ENCODE measurements around the gene CLGN.
"Not testable (repeated sequence)": the region's sequence is repeated elsewhere in the genome, so short reads cannot be mapped to it uniquely, and the experiment has no call there.

The CLGN gene, protein sequence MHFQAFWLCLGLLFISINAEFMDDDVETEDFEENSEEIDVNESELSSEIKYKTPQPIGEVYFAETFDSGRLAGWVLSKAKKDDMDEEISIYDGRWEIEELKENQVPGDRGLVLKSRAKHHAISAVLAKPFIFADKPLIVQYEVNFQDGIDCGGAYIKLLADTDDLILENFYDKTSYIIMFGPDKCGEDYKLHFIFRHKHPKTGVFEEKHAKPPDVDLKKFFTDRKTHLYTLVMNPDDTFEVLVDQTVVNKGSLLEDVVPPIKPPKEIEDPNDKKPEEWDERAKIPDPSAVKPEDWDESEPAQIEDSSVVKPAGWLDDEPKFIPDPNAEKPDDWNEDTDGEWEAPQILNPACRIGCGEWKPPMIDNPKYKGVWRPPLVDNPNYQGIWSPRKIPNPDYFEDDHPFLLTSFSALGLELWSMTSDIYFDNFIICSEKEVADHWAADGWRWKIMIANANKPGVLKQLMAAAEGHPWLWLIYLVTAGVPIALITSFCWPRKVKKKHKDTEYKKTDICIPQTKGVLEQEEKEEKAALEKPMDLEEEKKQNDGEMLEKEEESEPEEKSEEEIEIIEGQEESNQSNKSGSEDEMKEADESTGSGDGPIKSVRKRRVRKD

DNA sequence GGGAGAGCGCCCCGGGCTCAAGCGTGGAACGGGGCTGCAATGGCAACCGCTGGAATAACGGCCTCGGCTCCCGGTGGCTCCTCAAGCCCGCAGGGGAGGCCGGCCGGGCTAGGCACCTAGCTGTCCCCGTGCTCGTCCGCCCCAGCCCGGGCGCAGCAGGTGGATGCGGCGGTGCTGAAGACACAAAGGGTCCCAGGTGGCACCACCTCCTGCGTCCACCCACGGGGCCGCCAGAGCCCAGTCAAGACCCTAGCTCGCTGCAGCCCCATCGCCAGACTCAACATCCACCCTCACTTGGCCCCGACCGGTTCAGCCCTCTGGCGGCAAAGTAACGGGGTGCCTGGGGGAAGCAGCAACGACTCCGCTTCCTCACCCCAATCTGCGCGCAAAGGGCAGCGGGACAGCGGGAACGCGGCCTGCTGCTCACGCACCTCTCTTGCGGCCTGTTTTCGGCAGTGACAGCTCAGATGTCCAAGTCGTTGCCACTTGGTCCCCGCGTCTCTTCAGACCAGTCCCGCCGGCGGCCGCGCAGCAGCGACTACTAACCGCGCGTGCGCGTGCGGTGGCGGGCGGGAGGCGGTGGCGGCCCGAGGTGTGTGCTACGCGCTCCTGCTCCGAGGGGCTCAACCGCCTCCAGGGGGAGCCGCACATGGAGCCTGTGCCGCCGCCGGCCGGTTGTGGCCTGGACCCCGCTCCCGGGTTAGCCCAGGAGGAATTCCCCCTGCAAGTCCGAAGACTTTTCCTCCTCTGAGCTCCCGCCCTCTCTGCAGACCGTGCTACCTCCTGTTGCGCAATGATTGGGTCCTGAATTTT is at the start of gene CLGN:
TSS of gene CLGN (minus strand) at position 543 of the 813 bp plus-strand sequence. CDS start 14,570 bp downstream, outside the sequence.
- peak in 3 of 4 experiments; percentile 1 to 34 (median 22) for DNase-seq

DNA sequence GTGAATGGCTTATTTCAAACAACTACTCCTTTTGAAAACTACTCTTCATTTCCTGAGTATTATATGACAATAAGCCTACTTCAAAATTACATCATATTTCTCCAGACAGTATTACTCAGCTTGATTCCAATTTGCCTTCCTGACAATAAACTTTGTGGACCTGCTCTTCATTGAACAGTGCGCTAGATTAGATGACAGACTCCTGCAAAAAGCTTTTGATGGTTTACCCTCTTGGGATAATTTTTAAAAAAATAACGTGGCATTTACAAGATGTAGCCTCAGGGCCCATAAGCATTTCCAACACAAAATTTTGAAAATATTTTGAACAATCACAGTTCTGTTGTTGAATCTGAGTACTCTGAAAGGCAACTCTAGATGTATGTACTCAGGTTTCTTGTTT is 44.7 kb upstream of the CLGN start:
- DNase-seq, result no peak

DNA sequence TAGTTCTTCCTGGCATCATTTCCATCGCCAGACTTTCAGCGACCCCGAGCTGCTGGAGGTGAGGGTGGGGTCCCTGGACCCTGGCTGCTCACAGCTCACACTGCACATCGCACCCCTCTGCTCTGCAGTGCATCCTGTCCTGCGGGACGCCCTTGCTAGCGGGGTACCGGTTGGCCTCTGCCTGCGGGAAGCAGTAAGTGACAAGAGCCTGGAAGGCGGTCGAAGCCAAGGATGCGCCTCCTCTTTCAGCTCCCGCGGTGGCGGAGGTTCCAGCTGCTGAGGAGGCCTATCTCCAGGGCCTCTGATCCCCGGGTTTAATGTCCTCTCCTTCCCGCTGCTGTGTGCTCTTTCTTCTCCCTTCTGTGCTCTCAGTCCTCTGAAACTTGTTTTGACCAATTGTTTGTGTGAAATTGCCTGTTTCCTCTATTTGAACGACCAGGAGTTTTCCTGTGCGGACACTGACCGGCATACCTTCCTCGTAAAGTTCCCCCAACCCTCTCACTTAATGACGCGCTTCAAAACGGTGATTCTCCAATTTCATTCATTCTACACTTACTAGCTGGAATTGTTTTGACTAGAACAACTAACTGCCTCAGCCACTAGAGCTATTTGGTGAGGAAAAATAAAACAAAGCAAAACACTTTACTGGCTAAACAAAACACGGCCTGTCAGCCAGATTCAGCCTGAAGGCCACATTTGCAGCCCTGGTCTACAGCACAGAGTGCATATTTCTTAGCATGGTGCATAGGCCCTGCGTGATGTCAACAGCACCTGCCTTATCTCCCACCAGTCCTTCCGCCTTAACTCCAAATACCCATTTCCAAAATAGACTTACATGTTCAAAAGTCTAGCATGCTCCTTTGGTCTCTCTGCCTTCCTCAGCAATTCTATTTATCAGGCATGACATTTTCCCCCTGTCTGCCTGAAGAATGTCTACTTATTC is 42.6 kb upstream of the CLGN start:
- DNase-seq, result no peak

DNA sequence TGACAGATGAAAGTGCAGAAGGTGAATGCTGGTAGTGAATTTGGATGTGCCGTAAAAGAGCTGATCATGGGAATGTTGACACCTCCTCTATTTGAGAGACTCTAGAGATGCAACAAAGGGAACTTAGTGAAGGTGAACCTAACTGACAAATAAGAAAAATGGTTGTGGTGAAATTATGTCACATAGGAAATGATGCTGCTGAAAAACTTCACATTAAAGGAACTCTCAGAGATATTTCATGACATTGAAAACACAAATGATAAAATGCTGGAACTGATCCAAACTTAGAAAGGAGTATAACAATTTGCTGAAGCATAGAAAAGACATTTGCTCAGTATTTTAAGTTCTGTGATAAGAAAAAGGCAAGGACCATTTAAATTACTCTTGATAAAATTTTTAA is 38.7 kb upstream of the CLGN start:
- no peak for DNase-seq

DNA sequence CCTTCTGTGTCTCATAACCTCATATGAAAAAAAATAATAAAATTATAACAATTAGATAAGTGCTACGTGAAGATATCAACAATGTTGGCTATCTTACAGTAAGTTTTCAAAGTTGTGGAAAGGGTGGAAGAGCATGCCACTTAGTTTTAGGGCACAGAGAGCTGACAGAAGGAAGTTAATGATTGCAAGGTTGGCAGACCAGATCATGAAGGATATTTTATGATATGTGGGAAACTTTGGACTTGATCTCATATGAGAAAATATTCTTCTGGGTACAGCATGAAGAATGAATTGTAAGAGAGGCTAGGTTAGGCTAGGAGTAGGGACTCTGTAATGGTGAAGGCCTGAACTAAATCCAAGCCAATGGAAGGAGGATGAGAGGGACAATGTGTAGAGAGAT is 36.2 kb upstream of the CLGN start:
- no peak for DNase-seq

DNA sequence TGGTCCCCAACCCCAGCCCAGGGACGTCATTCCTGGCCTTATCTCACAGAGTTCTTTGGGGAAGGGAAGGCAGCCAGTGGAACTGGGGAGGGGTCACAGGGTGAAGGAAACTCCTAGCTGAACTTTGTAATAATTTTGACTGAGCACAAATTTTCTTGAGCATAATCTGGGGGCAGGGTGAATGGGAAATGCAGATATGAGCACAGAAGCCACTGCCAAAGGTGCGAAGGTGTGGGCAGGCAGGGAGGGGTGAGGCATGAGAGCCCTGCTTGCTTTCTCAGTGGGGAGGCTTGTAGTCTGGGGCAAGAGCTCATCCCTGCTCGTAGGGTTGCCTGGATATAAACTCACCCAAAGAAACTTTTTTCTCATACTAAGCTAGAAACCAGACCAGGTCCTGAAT is 35.7 kb upstream of the CLGN start:
- DNase-seq, result no peak

DNA sequence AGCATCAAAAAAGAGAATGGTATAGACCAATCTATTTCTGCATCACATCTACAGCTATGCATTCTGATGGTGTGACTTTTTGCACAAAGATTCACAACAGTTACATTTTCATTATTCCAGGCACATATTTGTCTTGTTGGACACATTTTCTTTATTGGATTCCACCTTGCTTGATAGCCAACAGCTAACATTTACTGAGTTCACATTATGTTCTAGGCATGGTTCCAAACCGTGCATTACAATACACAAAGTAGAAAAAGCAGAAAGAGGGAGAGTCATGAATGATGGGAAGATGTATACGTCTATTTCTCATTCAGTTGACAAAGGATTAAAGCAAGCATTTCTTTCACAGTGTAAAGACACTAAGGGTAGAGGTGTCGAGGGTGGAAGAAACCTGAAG is 22.9 kb upstream of the CLGN start:
- no peak for DNase-seq

DNA sequence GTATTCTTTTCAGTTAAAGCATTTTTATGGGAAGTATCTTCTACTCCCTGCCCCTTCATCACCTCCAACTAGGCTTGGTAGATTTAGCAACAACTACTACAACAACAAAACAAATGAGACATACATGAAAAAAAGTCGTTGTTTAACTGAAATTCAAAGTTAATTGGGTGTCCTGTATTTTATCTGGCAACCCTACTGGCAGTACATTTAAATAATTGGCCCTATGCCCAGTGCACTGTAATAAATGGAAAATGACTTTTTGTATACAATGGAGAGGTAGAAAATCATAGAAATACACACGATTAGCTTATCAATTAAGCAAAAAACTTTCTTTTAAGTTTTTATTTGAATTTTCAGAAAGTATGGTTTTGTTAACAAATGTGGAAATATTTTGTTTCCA is 21.4 kb upstream of the CLGN start:
- no peak for DNase-seq

DNA sequence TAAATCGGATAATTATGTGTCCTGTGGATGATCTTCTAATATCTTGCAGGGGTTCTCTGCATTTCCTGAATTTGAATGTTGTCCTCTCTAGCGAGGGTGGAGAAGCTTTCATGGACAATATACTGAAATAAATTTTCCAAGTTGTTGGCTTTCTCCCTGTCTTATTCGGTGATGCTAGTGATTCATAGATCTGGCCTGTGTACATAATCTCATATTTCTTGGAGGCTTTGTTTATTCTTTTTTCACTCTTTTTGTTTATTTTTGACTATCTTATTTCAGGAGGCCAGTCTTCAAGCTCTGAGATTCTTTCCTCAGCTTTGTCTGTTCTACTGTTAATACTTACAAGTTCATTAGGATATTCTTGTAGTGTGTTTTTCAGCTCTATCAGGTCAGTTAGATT is 20.7 kb upstream of the CLGN start:
- no peak for DNase-seq

DNA sequence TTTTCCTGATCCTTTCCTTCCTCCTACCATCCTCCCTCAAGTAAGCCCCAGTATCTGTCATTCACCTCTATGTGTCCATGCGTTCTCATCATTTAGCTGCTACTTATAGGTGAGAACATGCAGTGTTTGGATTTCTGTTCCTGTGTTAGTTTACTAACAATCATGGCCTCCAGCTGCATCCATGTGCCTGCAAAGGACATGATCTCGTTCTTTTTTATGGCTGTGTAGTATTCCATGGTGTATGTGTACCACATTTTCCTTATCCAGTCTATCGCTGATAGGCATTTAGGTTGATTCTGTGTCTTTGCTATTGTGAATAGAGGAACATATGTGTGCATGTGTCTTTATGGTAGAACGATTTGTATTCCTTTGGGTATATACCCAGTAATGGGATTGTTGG is 16.9 kb upstream of the CLGN start:
- not testable (repeated sequence) for DNase-seq

DNA sequence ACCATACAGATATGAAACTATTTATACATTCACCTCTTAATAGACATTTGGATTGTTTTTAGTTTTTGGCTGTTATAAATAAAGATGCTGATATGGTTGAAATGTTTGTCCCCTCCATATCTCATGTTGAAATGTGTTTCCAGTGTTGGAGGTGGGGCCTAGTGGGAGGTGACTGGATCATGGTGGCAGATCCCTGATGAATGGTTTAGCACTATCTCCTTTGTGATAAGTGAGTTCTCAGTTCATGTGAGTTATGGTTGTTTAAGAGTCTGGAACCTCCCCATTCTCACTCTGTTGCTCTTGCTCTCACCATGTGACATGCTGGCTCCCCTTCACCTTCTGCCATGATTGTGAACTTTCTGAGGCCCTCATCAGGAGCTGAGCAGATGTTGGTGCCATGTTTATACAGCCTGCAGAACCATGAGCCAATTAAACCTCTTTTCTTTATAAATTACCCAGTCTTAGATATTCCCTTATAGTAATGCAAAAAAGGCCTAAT is 12.2 kb upstream of the CLGN start:
- DNase-seq, result no peak

DNA sequence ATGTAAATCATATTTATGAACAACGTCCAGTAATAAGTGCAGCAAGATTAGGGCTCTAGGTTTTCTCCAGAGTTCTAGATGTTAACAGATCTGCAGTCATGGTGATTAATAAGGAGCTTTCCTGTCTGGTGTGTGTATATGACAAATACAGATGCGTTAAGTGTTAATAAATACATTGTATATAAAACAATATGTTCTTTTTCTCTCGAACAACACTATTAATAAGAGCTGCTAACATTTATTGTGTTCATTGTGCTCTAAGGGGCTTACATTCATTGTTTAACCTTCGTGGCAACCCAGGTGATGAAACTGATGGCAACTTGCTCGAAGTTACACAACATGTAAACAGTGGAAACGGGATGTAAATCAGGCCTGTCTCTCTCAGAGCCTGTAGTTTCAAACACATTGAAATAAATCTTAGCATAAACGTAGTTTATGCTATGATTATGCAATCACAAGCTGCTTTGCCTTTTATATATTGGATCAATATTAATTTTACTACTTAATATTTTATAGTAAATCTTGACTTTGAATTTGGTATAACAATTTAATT is 547 bp upstream of the CLGN start:
- no peak for DNase-seq

DNA sequence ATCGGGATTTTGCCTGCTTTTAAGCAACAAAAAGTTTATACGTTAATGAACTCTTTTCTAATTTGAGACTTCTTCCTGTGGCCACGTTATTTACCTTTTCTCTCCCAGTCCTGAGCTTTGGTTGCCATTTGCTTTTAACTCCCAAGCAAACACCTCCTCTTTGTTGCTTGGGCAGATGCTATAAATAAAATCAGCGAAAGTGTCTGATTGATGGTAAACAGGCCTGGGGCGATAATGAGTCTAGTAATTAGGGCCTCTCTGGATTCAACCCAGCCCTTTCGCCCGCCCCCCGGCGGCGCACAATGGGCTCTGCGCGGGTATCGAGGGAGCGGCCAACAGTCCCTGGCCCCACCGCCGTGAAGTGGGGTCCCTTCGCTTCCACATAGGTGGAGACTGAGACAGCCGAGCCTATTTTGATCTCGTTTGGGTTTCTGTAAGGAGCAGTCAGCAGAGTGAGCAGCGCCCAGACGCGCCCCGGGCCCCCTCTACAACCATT is 790 bp downstream of the CLGN start:
- no peak for DNase-seq

DNA sequence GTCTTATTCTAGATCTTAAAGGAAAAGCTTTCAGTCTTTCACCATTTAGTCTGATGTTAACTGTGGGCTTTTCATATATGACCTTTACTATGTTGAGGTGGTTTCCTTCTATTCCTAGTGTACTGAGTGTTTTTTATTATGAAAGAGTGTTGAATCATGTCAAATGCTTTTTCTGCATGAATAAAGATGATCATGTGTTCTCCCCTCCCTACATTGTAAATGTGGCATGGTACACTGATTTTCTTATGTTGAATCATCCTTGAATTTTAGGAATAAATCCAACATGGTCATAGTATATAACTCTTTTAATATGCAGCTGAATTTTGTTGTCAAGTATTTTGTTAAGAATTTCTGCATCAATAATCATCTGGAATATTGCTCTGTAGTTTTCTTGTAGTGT is 4.3 kb downstream of the CLGN start:
- DNase-seq, result no peak

DNA sequence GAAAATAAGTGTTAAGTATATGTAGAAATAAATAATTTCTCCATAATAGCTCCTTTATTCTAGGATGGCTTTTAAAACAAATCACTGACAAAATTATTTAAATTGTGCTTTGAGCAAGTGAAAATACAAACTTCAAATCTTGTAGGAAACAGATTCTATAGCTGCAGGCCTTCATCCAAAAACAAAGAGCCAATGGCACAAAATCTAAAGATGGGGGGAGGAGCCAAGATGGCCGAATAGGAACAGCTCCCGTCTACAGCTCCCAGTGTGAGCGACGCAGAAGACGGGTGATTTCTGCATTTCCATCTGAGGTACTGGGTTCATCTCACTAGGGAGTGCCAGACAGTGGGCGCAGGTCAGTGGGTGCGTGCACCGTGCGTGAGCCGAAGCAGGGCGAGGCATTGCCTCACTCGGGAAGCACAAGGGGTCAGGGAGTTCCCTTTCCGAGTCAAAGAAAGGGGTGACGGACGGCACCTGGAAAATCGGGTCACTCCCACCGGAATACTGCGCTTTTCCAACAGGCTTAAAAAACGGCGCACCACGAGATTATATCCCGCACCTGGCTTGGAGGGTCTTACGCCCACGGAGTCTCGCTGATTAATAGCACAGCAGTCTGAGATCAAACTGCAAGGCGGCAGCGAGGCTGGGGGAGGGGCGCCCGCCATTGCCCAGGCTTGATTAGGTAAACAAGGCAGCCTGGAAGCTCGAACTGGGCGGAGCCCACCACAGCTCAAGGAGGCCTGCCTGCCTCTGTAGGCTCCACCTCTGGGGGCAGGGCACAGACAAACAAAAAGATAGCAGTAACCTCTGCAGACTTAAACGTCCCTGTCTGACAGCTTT is 14.1 kb downstream of the CLGN start:
- DNase-seq, result not testable (repeated sequence)

DNA sequence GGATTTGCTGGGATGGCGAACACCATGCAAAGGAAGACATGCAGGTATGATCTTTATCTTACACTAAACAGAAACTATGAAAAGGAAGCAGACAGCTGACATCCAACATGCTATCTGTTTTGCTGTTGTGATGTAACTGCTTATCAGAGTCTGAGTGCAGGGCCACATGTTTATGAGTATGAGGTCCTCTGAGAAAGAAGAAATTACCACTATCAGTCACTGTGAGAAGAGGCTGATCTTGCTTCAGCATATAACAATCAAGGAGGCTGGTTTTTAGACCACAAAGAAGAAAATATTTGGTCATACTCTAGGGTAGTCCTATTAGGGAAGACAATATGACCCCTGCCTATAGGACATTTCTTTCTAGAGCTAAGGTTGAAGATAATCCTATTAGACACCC is 18.5 kb downstream of the CLGN start:
- DNase-seq, result no peak

DNA sequence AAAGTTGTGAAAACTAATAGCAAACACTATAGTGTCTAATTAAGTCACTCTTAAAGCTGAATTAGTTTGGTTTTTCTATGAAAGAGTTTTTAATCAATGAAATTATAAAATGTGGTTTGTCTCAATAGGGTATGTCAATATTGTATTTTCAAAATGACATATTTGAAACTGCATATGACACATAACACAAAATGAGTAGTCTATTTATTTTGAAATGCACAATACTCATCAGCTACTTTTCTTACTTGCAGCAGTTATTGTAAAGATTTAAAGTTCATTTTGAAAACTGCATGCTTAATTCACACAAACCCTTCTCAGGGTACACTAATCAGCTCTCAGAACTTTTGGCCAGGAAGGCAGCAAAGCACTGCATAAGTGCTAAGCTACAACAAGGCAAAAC is 21.2 kb downstream of the CLGN start:
- no peak for DNase-seq

DNA sequence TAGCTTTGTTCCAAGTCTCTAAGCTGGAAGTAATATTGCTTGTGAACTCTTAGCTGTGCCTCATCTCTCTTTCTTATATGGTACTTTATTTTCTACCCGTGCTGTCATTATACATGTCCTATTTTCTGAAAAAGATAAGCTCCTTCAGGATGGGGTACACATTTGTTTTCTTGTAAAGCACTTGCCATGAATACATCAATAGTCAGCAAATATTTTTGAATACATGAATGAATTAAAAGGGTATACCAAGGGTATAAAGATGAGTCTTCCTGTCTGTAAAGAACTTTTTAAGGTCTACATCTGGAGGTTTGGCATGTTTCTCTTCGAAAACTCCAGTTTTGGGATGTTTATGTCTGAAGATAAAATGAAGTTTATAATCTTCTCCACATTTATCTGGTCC is 27.3 kb downstream of the CLGN start:
- DNase-seq, result no peak

DNA sequence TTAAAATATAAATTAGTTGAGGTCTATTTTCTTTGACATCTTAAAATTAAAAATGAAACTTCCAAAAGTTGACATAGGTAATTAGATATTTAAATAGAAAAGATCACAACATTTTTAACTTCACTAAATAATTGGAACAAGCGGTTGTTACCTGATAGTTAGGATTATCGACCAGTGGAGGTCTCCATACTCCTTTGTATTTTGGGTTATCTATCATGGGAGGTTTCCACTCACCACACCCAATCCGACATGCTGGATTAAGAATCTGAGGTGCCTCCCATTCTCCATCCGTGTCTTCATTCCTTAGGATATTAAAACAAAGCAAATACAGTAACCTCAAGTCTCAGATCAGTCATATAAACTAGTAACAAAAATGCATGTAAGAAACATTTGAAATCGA is 31.8 kb downstream of the CLGN start:
- no peak for DNase-seq

DNA sequence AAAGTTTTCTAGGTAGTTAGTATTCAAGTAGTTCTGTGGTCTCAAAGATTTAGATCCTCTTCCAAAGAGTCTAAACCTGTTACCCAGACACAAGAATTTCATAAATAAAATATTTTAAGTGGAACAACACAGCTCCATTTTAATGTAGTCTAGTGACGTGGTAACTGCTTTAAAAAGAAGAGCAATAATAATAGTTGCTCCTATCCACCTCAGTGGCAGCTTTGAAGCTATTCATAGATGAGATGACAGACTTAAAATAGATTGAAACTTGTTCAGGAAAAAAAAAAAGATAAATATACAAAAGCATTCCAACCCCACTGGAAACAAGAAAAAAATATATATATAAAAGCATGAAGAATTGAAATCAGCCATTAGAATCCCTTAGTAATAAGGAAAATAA is 39.4 kb downstream of the CLGN start:
- no peak for DNase-seq

DNA sequence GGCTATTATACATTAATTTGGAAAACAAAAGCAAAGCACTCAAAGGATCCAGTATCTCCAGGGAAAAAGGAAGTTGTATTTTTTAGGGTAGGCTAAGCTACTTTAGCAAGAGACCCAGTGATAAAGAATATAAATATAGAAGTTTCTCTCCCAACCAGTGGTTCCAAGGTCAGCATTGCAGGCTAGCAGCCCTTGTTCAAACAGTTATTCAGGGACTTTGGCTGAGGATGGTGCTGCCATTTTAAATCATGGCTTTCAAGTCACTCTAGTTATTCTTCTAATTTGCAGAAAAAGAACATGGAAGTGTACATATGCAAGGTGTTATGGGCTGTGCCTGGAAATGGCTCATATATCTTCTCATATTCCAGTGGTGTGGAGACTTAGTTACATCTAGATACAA is 44.7 kb downstream of the CLGN start:
- DNase-seq, result no peak

Measured in activated naive CD4-positive, alpha-beta T cell (primary cell).